ENCODE measurements around the gene PKM.

Gene PKM

GRCh38 chr15:72239652-72240051 lies 8.7 kb upstream of the PKM start:
- no peak for TF ChIP-seq GATA3 (IDR thresholded peaks at IDR 0.05; ENCODE audit: low read depth, low read length)
- TF ChIP-seq GATA2 (IDR thresholded peaks at IDR 0.05; ENCODE audit: low read depth, low read length), result no peak

- TF ChIP-seq GATA3 (IDR thresholded peaks at IDR 0.05; ENCODE audit: low read depth, low read length) (no peak), GATA2 (IDR thresholded peaks at IDR 0.05; ENCODE audit: low read depth, low read length) (no peak)
Observed at GRCh38 chr15:72238586-72238985, 7.6 kb upstream of the PKM start.

- TF ChIP-seq GATA2 (IDR thresholded peaks at IDR 0.05; ENCODE audit: low read depth, low read length), result no peak
- TF ChIP-seq GATA3 (IDR thresholded peaks at IDR 0.05; ENCODE audit: low read depth, low read length), result no peak
Observed at GRCh38 chr15:72237853-72238224, 6.8 kb upstream of the PKM start.

GRCh38 chr15:72237029-72237852 lies 6.3 kb upstream of the PKM start:
- TF ChIP-seq GATA3 (IDR thresholded peaks at IDR 0.05; ENCODE audit: low read depth, low read length), result no peak
- TF ChIP-seq GATA2 (IDR thresholded peaks at IDR 0.05; ENCODE audit: low read depth, low read length), result no peak

GRCh38 chr15:72236381-72237003 lies 5.5 kb upstream of the PKM start:
- no peak for TF ChIP-seq GATA2 (IDR thresholded peaks at IDR 0.05; ENCODE audit: low read depth, low read length)
- no peak for TF ChIP-seq GATA3 (IDR thresholded peaks at IDR 0.05; ENCODE audit: low read depth, low read length)

- TF ChIP-seq GATA3 (IDR thresholded peaks at IDR 0.05; ENCODE audit: low read depth, low read length) (no peak), GATA2 (IDR thresholded peaks at IDR 0.05; ENCODE audit: low read depth, low read length) (no peak)
Observed at GRCh38 chr15:72235298-72235697, 4.3 kb upstream of the PKM start.

GRCh38 chr15:72233769-72234168 lies 2.8 kb upstream of the PKM start:
- no peak for TF ChIP-seq GATA2 (IDR thresholded peaks at IDR 0.05; ENCODE audit: low read depth, low read length)

GRCh38 chr15:72231833-72232478 lies 966 bp upstream of the PKM start:
- TF ChIP-seq GATA2 (IDR thresholded peaks at IDR 0.05; ENCODE audit: low read depth, low read length) (no peak), GATA3 (IDR thresholded peaks at IDR 0.05; ENCODE audit: low read depth, low read length) (no peak)

- no peak for TF ChIP-seq GATA2 (IDR thresholded peaks at IDR 0.05; ENCODE audit: low read depth, low read length)
- no peak for TF ChIP-seq GATA3 (IDR thresholded peaks at IDR 0.05; ENCODE audit: low read depth, low read length)
Observed at GRCh38 chr15:72230197-72231065, 559 bp downstream of the PKM start.

- TF ChIP-seq GATA3 (IDR thresholded peaks at IDR 0.05; ENCODE audit: low read depth, low read length), result no peak
- TF ChIP-seq GATA2 (IDR thresholded peaks at IDR 0.05; ENCODE audit: low read depth, low read length), result no peak
Observed at GRCh38 chr15:72229947-72230196, 1.1 kb downstream of the PKM start.

- no peak for TF ChIP-seq GATA3 (IDR thresholded peaks at IDR 0.05; ENCODE audit: low read depth, low read length)
- TF ChIP-seq GATA2 (IDR thresholded peaks at IDR 0.05; ENCODE audit: low read depth, low read length), result no peak
Observed at GRCh38 chr15:72229076-72229946, 1.7 kb downstream of the PKM start.

- TF ChIP-seq GATA3 (IDR thresholded peaks at IDR 0.05; ENCODE audit: low read depth, low read length) (no peak), GATA2 (IDR thresholded peaks at IDR 0.05; ENCODE audit: low read depth, low read length) (no peak)
Observed at GRCh38 chr15:72227720-72228119, 3.3 kb downstream of the PKM start.

- no peak for TF ChIP-seq GATA3 (IDR thresholded peaks at IDR 0.05; ENCODE audit: low read depth, low read length)
Observed at GRCh38 chr15:72227192-72227586, 3.8 kb downstream of the PKM start.
